Ovary (tissue), 9 donors: ENCODE results near the gene VSTM2B. TPM values are rescaled to one million over a fixed set of nuclear protein-coding genes. Genes with fewer than 3 reads are reported as not detected.

Source experiments
- DNase-seq, 5 donors: peaks; one replicate each; pipeline ENCODE4 v3.0.0-alpha.2; 2019 to 2020
- H3K27ac ChIP-seq, 2 donors: fragments of 200-600 bp; one replicate each; pipeline versions ENCODE4 v1.5.1 to v1.8.0; 2019 to 2022
- H3K27me3 ChIP-seq: fragments of 200-600 bp; one replicate; pipeline ENCODE4 v1.8.0; 2022
- H3K36me3 ChIP-seq: fragments of 200-600 bp; sonication (generic); one replicate; pipeline ENCODE4 v1.5.1; 2019
- H3K4me1 ChIP-seq: one replicate; pipeline ENCODE4 v1.8.1; 2013; ENCODE audit warnings: mild to moderate bottlenecking, moderate library complexity; ENCODE audit not compliant: insufficient read depth
- H3K4me3 ChIP-seq: fragments of 200-600 bp; sonication (generic); one replicate; pipeline ENCODE4 v1.5.1; 2017
- H3K9me3 ChIP-seq, 2 donors: fragments of 200-600 bp in 1 of 2; sonication (generic) in 1 of 2; one replicate each; pipeline versions ENCODE4 v1.5.1 to v1.8.1; 2013 to 2019; ENCODE audit warnings: mild to moderate bottlenecking in 1 of 2, moderate library complexity in 1 of 2
- EP300 ChIP-seq: sonication (generic); formaldehyde crosslinking; IDR thresholded peaks from one replicate; pipeline ENCODE4 v1.6.1; 2017; ENCODE audit warnings: antibody characterized with exemption
- POLR2A ChIP-seq: fragments of 450-650 bp; IDR thresholded peaks from one replicate; pipeline ENCODE4 v1.6.1; 2017; ENCODE audit warnings: antibody characterized with exemption, mild to moderate bottlenecking, moderate library complexity
- WGBS, 3 donors: extraction: QIAGEN DNeasy Blood & Tissue Kit in 1 of 3; methylation state at CpG; one replicate each; pipeline versions ENCODE4 v1.1.5 to v1.1.7; 2013 to 2017; 5-methylcytosine and 5-hydroxymethylcytosine counted together
- intact Hi-C, 4 donors: fragments of 100-400 bp; cut with DNase I; formaldehyde crosslinking; loops; one replicate each; pipeline versions ENCODE4 v1.11.0 to v1.15.1; 2022 to 2023
- polyA plus RNA-seq, 2 donors: library from polyadenylated mRNA; stranded (reverse); fragments of 200-250 nt in 1 of 2; fragments of 350-450 nt in 1 of 2; fragmentation: Illumina TruSeq in 1 of 2; extraction: RNeasy Lipid Tissue Mini Kit (QIAGEN cat#74804) in 1 of 2; gene quantifications; one replicate each; pipeline ENCODE4 v1.2.3, GENCODE V29; 2013 to 2014
- total RNA-seq, 7 donors: library from RNA; depleted of rRNA in 2 of 7; stranded (reverse); fragments of >200 nt in 2 of 7; fragmentation: NEBNext Ultra II Directional in 3 of 7; extraction: Animal tissue kit (Norgen Biotek cat#: 25700) in 3 of 7; gene quantifications; one replicate each; pipeline versions ENCODE4 v1.1.0 to v1.2.4, GENCODE V29; 2016 to 2023
- TF ChIP-seq, protein P1 (sequence below), 3 donors: fragments of 450-650 bp in 2 of 3; fragments of 200-600 bp in 1 of 3; IDR thresholded peaks; one replicate each; pipeline versions ENCODE4 v1.5.1 to v1.8.0; 2016 to 2022; ENCODE audit warnings: antibody characterized with exemption in 3 of 3, mild to moderate bottlenecking in 1 of 3
- donor health status: DM: no; HTN: no; CAD: no; lungs with moderate emphysema.
- donor health status: DM: no; HTN: no; CAD: no.
- donor health status: Bipolar disorder and iron deficiency.
- donor health status: DM: yes; HTN: yes; CAD: no.
- donor health status: DM: no; HTN: no; CAD: no.
- donor health status: DM: yes; HTN: yes; CAD: no.

VSTM2B gene
- total and polyA plus RNA-seq, 9 donors: 0.13 TPM; not detected in 8

- Histone ChIP-seq H3K4me3 (no peak overlapping the region), H3K27me3 (no peaks in the 10 kb centered on the region), H3K9me3 (no peaks in the 10 kb centered on the region), H3K36me3 (no peaks in the 10 kb centered on the region), H3K27ac (no peak overlapping the region), H3K4me1 (no peaks in the 10 kb centered on the region)
- TF ChIP-seq, protein P1, sequence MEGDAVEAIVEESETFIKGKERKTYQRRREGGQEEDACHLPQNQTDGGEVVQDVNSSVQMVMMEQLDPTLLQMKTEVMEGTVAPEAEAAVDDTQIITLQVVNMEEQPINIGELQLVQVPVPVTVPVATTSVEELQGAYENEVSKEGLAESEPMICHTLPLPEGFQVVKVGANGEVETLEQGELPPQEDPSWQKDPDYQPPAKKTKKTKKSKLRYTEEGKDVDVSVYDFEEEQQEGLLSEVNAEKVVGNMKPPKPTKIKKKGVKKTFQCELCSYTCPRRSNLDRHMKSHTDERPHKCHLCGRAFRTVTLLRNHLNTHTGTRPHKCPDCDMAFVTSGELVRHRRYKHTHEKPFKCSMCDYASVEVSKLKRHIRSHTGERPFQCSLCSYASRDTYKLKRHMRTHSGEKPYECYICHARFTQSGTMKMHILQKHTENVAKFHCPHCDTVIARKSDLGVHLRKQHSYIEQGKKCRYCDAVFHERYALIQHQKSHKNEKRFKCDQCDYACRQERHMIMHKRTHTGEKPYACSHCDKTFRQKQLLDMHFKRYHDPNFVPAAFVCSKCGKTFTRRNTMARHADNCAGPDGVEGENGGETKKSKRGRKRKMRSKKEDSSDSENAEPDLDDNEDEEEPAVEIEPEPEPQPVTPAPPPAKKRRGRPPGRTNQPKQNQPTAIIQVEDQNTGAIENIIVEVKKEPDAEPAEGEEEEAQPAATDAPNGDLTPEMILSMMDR (IDR thresholded peaks at IDR 0.05): peak; percentile 71 to 82 (median 73)
- no peak for TF ChIP-seq POLR2A
- WGBS, 3 donors: 26 to 29% (median 28%) methylated on average over 18 to 19 of the region's 19 CpGs
- intact Hi-C loops: loop anchor here in 3 of 4 donors (1.0 to 10.0 kb wide), 4 partner anchors 54 to 264 kb away; partner anchors contain the start of gene PLEKHF1 (in 1 of the 3)
- DNase-seq: peak; percentile 77 to 85 (median 85)
Observed at GRCh38 chr19:29610574-29611271, 84.9 kb downstream of the VSTM2B start.

GRCh38 chr19:29612121-29612520 lies 86.3 kb downstream of the VSTM2B start:
- WGBS, 3 donors: 94 to 96% (median 94%) methylated on average over 9 of the region's 9 CpGs
- TF ChIP-seq, protein P1 (IDR thresholded peaks at IDR 0.05): no peak
- TF ChIP-seq EP300 (no peak), POLR2A (no peak)

GRCh38 chr19:29612801-29613595 lies 87.2 kb downstream of the VSTM2B start:
- no peaks in the 10 kb centered on the region for H3K36me3 ChIP-seq
- H3K27ac ChIP-seq: no peak overlapping the region
- TF ChIP-seq, protein P1 (IDR thresholded peaks at IDR 0.05): no peak
- TF ChIP-seq EP300: no peak
- TF ChIP-seq POLR2A: no peak
- WGBS, 3 donors: 88 to 91% (median 89%) methylated on average over 21 of the region's 21 CpGs
- no peaks in the 10 kb centered on the region for H3K9me3 ChIP-seq
- no peak for DNase-seq
- no peak overlapping the region for H3K4me3 ChIP-seq
- H3K4me1 ChIP-seq: no peaks in the 10 kb centered on the region
- intact Hi-C loops: loop anchor here in 2 of 4 donors (10.0 kb wide), 2 partner anchors 52 to 262 kb away; partner anchors contain the start of gene PLEKHF1 (in 1 of the 2)
- no peaks in the 10 kb centered on the region for H3K27me3 ChIP-seq

More at GRCh38 chr19:29612121-29612520, 86.3 kb downstream of the VSTM2B start:
- DNase-seq: no peak
- intact Hi-C loops: loop anchor here in 2 of 4 donors (10.0 kb wide), 2 partner anchors 53 to 263 kb away; partner anchors contain the start of gene PLEKHF1 (in 1 of the 2)
- no peak overlapping the region for H3K4me3 ChIP-seq
- no peak overlapping the region for H3K27ac ChIP-seq
- no peaks in the 10 kb centered on the region for H3K27me3 ChIP-seq
- H3K9me3 ChIP-seq: no peaks in the 10 kb centered on the region
- no peaks in the 10 kb centered on the region for H3K36me3 ChIP-seq
- no peaks in the 10 kb centered on the region for H3K4me1 ChIP-seq

- intact Hi-C loops: loop anchor here in 2 of 4 donors (10.0 kb wide), 2 partner anchors 51 to 261 kb away; partner anchors contain the start of gene PLEKHF1 (in 1 of the 2)
Observed at GRCh38 chr19:29614046-29614445, 88.3 kb downstream of the VSTM2B start.

More at GRCh38 chr19:29614046-29614445, 88.3 kb downstream of the VSTM2B start:
- 73 to 85% (median 84%) methylated on average over 7 of the region's 7 CpGs for WGBS, 3 donors
- no peak for DNase-seq
- no peak for TF ChIP-seq EP300
- no peaks in the 10 kb centered on the region for H3K4me1 ChIP-seq
- no peaks in the 10 kb centered on the region for H3K27me3 ChIP-seq
- no peaks in the 10 kb centered on the region for H3K36me3 ChIP-seq
- no peaks in the 10 kb centered on the region for H3K9me3 ChIP-seq
- H3K4me3 ChIP-seq: no peak overlapping the region
- H3K27ac ChIP-seq: no peak overlapping the region

Other genes with a start within 250 kb of the VSTM2B start
- 10 to 100 TPM; 32.9 to 47.8 (median 36.5) TPM for gene POP4, start 80.3 kb downstream of the VSTM2B start, total RNA-seq
- gene POP4, start 80.3 kb downstream of the VSTM2B start, polyA plus RNA-seq: 10 to 100 TPM; 42.1 to 92.9 TPM
- 10 to 100 TPM in 6 of 7 donors, 1 to 10 TPM in 1; 9.3 to 19.1 (median 13.8) TPM for gene PLEKHF1, start 139.5 kb downstream of the VSTM2B start, total RNA-seq
- 10 to 100 TPM in 1 of 2 donors, under 1 TPM in 1; 0.92 to 12.5 TPM for gene PLEKHF1, start 139.5 kb downstream of the VSTM2B start, polyA plus RNA-seq
- 10 to 100 TPM; 23.4 to 33.6 (median 25.3) TPM for gene C19orf12, start 189.3 kb downstream of the VSTM2B start, total RNA-seq
- 10 to 100 TPM; 15.6 to 16.7 TPM for gene C19orf12, start 189.3 kb downstream of the VSTM2B start, polyA plus RNA-seq